HG03097 (cell line): ENCODE results near the gene ADCY9.
"Not testable (repeated sequence)": the region's sequence is repeated elsewhere in the genome, so short reads cannot be mapped to it uniquely, and the experiment has no call there.

Experiments used
- ATAC-seq: cut with Tn5 transposase; IDR thresholded peaks from one replicate; pipeline ENCODE4 v1.9.1; 2021; ENCODE audit not compliant: unreplicated experiment, low FRiP score

Gene ADCY9

GRCh38 chr16:3937066-3937875 lies 179.0 kb downstream of the ADCY9 start:
- no peak for ATAC-seq

- no peak for ATAC-seq
These were observed 180.3 kb downstream of the ADCY9 start for GRCh38 chr16:3935921-3936320.

- no peak for ATAC-seq
These were observed 181.6 kb downstream of the ADCY9 start for GRCh38 chr16:3934491-3935181.

GRCh38 chr16:3927147-3927546 lies 189.1 kb downstream of the ADCY9 start:
- ATAC-seq: not testable (repeated sequence)

GRCh38 chr16:3924763-3925162 lies 191.5 kb downstream of the ADCY9 start:
- no peak for ATAC-seq

GRCh38 chr16:3922241-3922640 lies 194.0 kb downstream of the ADCY9 start:
- ATAC-seq: no peak

GRCh38 chr16:3920206-3920605 lies 196.0 kb downstream of the ADCY9 start:
- ATAC-seq: no peak

GRCh38 chr16:3919413-3919812 lies 196.8 kb downstream of the ADCY9 start:
- no peak for ATAC-seq

- no peak for ATAC-seq
These were observed 200.6 kb downstream of the ADCY9 start for GRCh38 chr16:3915426-3916260.

GRCh38 chr16:3912897-3913296 lies 203.3 kb downstream of the ADCY9 start:
- no peak for ATAC-seq
